IMR-90 (cell line): ENCODE data around the gene CGB5. TPM values are rescaled to one million over a fixed set of nuclear protein-coding genes. Genes with fewer than 3 reads are reported as not detected.
A peak's percentile ranks its signal among the peaks of the same experiment; 100 is the strongest.
"Not testable (repeated sequence)": the region's sequence is repeated elsewhere in the genome, so short reads cannot be mapped to it uniquely, and the experiment has no call there.

ENCODE experiments used
- ATAC-seq: fragments of 200-7000 bp; cut with Tn5 transposase; 2 replicates; pipeline ENCODE4 v1.9.1; 2020; ENCODE audit warnings: low read depth, mild to moderate bottlenecking, moderate library complexity
- BruUV-seq: library from RNA; stranded (reverse); fragments of 400-500 nt; replicated peaks from 2 replicates; lab custom pipeline; 2021; lab: Mats Ljungman, UMichigan
- CTCF ChIA-PET: fragments of 300-600 bp; formaldehyde crosslinking; extraction: SDS; loops from one replicate; lab custom pipeline; 2021; ENCODE audit warnings: antibody characterized with exemption; lab: Yijun Ruan, JAX
- POLR2A ChIA-PET: fragments of 300-600 bp; sonication (Branson Sonifier 250); formaldehyde crosslinking; loops from one replicate; lab custom pipeline; 2022; ENCODE audit warnings: antibody characterized with exemption; ENCODE audit not compliant: unreplicated experiment; lab: Charles Lee
- DNase-seq: peaks from one replicate; pipeline ENCODE4 v3.0.0; 2013
- H2AFZ ChIP-seq: replicated peaks from 2 replicates; pipeline ENCODE3; 2013; ENCODE audit warnings: low read length, mild to moderate bottlenecking; ENCODE audit not compliant: poor library complexity
- H2AK5ac ChIP-seq: 2 replicates; pipeline ENCODE4 v1.6.1; 2013; ENCODE audit warnings: low read depth, low read length, inconsistent platforms
- H2AK9ac ChIP-seq: replicated peaks from 2 replicates; pipeline ENCODE3; 2013; ENCODE audit warnings: mild to moderate bottlenecking, low read depth, low read length, moderate library complexity; ENCODE audit not compliant: poor library complexity
- H2BK120ac ChIP-seq: 2 replicates; pipeline ENCODE4 v1.6.1; 2013; ENCODE audit warnings: low read depth, low read length, inconsistent platforms
- H2BK15ac ChIP-seq: 3 replicates; pipeline ENCODE4 v1.6.1; 2013; ENCODE audit warnings: low read depth, low read length, inconsistent platforms
- H2BK20ac ChIP-seq: 2 replicates; pipeline ENCODE4 v1.6.1; 2013; ENCODE audit warnings: low read depth, mild to moderate bottlenecking, inconsistent platforms, low read length, moderate library complexity
- H2BK5ac ChIP-seq: 2 replicates; pipeline ENCODE4 v1.6.1; 2013; ENCODE audit warnings: mild to moderate bottlenecking, low read depth, low read length, inconsistent platforms; ENCODE audit not compliant: poor library complexity, severe bottlenecking
- H3K14ac ChIP-seq: replicated peaks from 2 replicates; pipeline ENCODE4 v1.6.1; 2013; ENCODE audit warnings: low read depth, low read length, inconsistent platforms
- H3K18ac ChIP-seq: 2 replicates; pipeline ENCODE4 v1.6.1; 2013; ENCODE audit warnings: low read depth, low read length, control low read depth
- H3K23ac ChIP-seq: 2 replicates; pipeline ENCODE4 v1.6.1; 2013; ENCODE audit warnings: low read depth, low read length, inconsistent platforms
- H3K27ac ChIP-seq: 2 replicates; pipeline ENCODE4 v1.5.1; 2013; ENCODE audit warnings: mild to moderate bottlenecking, control low read depth, low read length; ENCODE audit not compliant: insufficient read depth
- H3K27me3 ChIP-seq: 2 replicates; pipeline ENCODE4 v1.6.1; 2013; ENCODE audit warnings: low read length; ENCODE audit not compliant: control insufficient read depth, insufficient read depth
- H3K36me3 ChIP-seq: 2 replicates; pipeline ENCODE4 v1.6.1; 2013; ENCODE audit warnings: low read length, mixed read lengths; ENCODE audit not compliant: control insufficient read depth, insufficient read depth
- H3K4ac ChIP-seq: 2 replicates; pipeline ENCODE4 v1.6.1; 2013; ENCODE audit warnings: low read depth, low read length, inconsistent platforms
- H3K4me1 ChIP-seq: 2 replicates; pipeline ENCODE4 v1.6.1; 2013; ENCODE audit warnings: low read length, mixed read lengths; ENCODE audit not compliant: control insufficient read depth, insufficient read depth
- H3K4me2 ChIP-seq: 2 replicates; pipeline ENCODE4 v1.6.1; 2013; ENCODE audit warnings: low read depth, mild to moderate bottlenecking, control low read depth, low read length, moderate library complexity
- H3K4me3 ChIP-seq: 2 replicates; pipeline ENCODE4 v1.5.1; 2013; ENCODE audit warnings: low read depth, mild to moderate bottlenecking, control low read depth, low read length, moderate library complexity; ENCODE audit not compliant: insufficient read depth
- H3K56ac ChIP-seq: 2 replicates; pipeline ENCODE4 v1.6.1; 2013; ENCODE audit warnings: low read length, inconsistent platforms; ENCODE audit not compliant: insufficient read depth; ENCODE audit errors: extremely low read depth
- H3K79me1 ChIP-seq, 2 experiments: 2 replicates each; pipeline ENCODE4 v1.6.1; 2013; ENCODE audit warnings: low read length in 2 of 2, inconsistent platforms in 1 of 2, low read depth in 1 of 2
- H3K9ac ChIP-seq: 2 replicates; pipeline ENCODE4 v1.6.1; 2013; ENCODE audit warnings: low read depth, low read length, control low read depth
- H3K9me1 ChIP-seq: 2 replicates; pipeline ENCODE4 v1.6.1; 2013; ENCODE audit warnings: low read length, inconsistent platforms; ENCODE audit not compliant: insufficient read depth
- H3K9me3 ChIP-seq: 2 replicates; pipeline ENCODE4 v1.6.1; 2013; ENCODE audit warnings: low read length; ENCODE audit not compliant: control insufficient read depth, insufficient read depth
- H4K20me1 ChIP-seq: 2 replicates; pipeline ENCODE4 v1.6.1; 2013; ENCODE audit warnings: low read length, inconsistent platforms; ENCODE audit not compliant: insufficient read depth
- H4K5ac ChIP-seq: 2 replicates; pipeline ENCODE4 v1.6.1; 2013; ENCODE audit warnings: mild to moderate bottlenecking, low read depth, low read length, control low read depth
- H4K8ac ChIP-seq, 2 experiments: 2 replicates each; pipeline ENCODE4 v1.6.1; 2013; ENCODE audit warnings: low read depth in 2 of 2, low read length in 2 of 2, control low read depth in 1 of 2, inconsistent platforms in 1 of 2
- H4K91ac ChIP-seq: 2 replicates; pipeline ENCODE4 v1.6.1; 2013; ENCODE audit warnings: low read depth, low read length, inconsistent platforms; ENCODE audit not compliant: insufficient read depth
- FOS ChIP-seq: fragments of 150-350 bp; IDR thresholded peaks from 2 replicates; pipeline ENCODE4 v1.6.1; 2016; ENCODE audit warnings: low read depth, low read length
- WGBS, 2 experiments: methylation state at CpG; one replicate each; pipeline versions ENCODE4 v1.1.5 to v1.1.7; 2013; ENCODE audit warnings: missing lambda C conversion rate in 2 of 2; ENCODE audit not compliant: insufficient read length in 1 of 2; ENCODE audit errors: extremely low coverage in 2 of 2; 5-methylcytosine and 5-hydroxymethylcytosine counted together
- dilution Hi-C: fragments of 300-500 bp; cut with HindIII; formaldehyde crosslinking; loops from one replicate; pipeline ENCODE4 v1.14.3; 2018; ENCODE audit warnings: low sequenced_read_pairs; ENCODE audit not compliant: unreplicated experiment
- in situ Hi-C: fragments of 300-500 bp; cut with MboI; formaldehyde crosslinking; loops from 3 replicates; pipeline ENCODE4 v1.14.3; 2019; ENCODE audit warnings: low sequenced_read_pairs, inconsistent platforms, mixed read lengths
- intact Hi-C: fragments of 100-400 bp; cut with micrococcal nuclease; formaldehyde crosslinking; loops from 2 replicates; pipeline ENCODE4 v1.10.0; 2022
- polyA plus RNA-seq, 3 experiments: library from polyadenylated mRNA; depleted of rRNA; stranded (reverse); fragments of >200 nt; gene quantifications; 2 replicates each; pipeline ENCODE4 v1.2.3, GENCODE V29; 2012; ENCODE audit warnings: low replicate concordance in 1 of 3
- total RNA-seq: library from RNA; depleted of rRNA; stranded (reverse); fragments of >200 nt; gene quantifications from 2 replicates; pipeline ENCODE4 v1.2.3, GENCODE V29; 2012

The CGB5 gene
- total and polyA plus RNA-seq, 2 of the 4 experiments (the other 2 are of a cell fraction) = not detected

DNA sequence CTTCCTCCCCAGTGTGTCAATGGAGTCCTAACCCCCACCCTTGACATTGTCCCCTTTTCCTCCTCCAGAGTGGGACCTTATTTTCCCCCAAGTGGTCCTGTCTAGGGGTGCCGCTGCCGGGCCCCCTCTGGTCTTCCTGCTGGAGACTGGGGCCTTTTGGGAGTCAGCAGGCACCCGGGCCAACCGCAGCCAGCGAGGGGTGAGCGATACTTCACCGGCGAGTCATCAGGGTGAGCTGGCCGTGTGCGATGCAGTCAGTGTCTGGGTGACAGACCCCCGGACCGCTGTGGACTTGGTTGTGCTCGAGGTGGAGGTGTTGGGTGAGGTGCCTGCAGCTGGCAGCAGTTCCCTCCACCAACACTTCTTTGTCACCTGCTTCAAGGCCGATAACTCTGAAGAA lies 13.9 kb upstream of the CGB5 start:
- H3K18ac ChIP-seq, H4K20me1 ChIP-seq, H3K56ac ChIP-seq, H3K36me3 ChIP-seq, H3K9me1 ChIP-seq, H3K14ac ChIP-seq, H3K27me3 ChIP-seq, H2BK5ac ChIP-seq, H3K4me3 ChIP-seq, H3K27ac ChIP-seq, H3K4me2 ChIP-seq, H3K9ac ChIP-seq, H3K4me1 ChIP-seq, BruUV-seq, in situ Hi-C loops, H2AFZ ChIP-seq, H3K9me3 ChIP-seq, POLR2A ChIA-PET, CTCF ChIA-PET, H3K23ac ChIP-seq, intact Hi-C loops, H4K5ac ChIP-seq, dilution Hi-C loops, H3K79me1 ChIP-seq: not testable (repeated sequence)
- ATAC-seq (peak; percentile 78), DNase-seq (peak; percentile 38)
- Histone ChIP-seq H2BK120ac (peak overlapping the region; percentile 81), H2BK20ac (peak overlapping the region; percentile 87; the same call in 1 of the 2 replicates), H3K4ac (peak overlapping the region; percentile 65), H2BK15ac (peak overlapping the region; percentile 9; the same call in 1 of the 3 replicates), H2AK5ac (peak overlapping the region; percentile 50; the same call in 1 of the 2 replicates), H2AK9ac (peak overlapping the region; percentile 42), H4K8ac (peak overlapping the region; percentile 52 to 57; a peak in 2 of 4 replicates), H4K91ac (peak overlapping the region; percentile 68; the same call in 1 of the 2 replicates)
- peak; percentile 45; the same call in 1 of the 2 replicates for TF ChIP-seq FOS
- WGBS, 2 experiments = no CpG with 5 or more reads among the region's 14 CpGs

DNA sequence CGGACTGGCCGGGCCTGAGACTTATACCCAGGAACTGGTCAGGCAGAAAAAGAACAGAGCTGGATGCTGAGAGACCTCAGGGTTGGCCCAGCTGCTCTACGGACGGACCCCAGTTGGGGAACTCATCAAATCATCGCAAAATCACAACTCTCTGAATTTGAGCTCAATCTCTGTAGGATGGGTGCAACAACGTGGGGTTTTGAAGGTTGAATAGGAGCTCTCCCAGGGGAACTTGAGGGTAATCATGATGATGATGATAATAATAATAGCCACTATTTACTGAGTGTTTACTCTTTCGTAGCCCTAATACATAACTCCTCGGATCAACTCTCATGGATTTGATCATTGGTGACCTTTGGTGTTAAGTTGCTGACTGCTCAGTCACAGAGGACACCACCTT lies 13.3 kb upstream of the CGB5 start:
- H3K18ac ChIP-seq, POLR2A ChIA-PET, H4K5ac ChIP-seq, H3K4me2 ChIP-seq, H4K91ac ChIP-seq, H2BK20ac ChIP-seq, H3K27ac ChIP-seq, H3K27me3 ChIP-seq, H2BK5ac ChIP-seq, H3K56ac ChIP-seq, H2AFZ ChIP-seq, H3K9me3 ChIP-seq, H3K14ac ChIP-seq, H3K4me1 ChIP-seq, H3K23ac ChIP-seq, BruUV-seq, CTCF ChIA-PET, dilution Hi-C loops, H4K20me1 ChIP-seq, H3K9ac ChIP-seq, H3K9me1 ChIP-seq, DNase-seq, H2AK5ac ChIP-seq, H3K4ac ChIP-seq, H3K79me1 ChIP-seq, ATAC-seq, H2AK9ac ChIP-seq, in situ Hi-C loops, H2BK15ac ChIP-seq, H4K8ac ChIP-seq, H3K36me3 ChIP-seq, H3K4me3 ChIP-seq, H2BK120ac ChIP-seq, intact Hi-C loops: not testable (repeated sequence)
- WGBS, 2 experiments = no CpG with 5 or more reads among the region's 8 CpGs
